GM18505 (cell line): ENCODE results near the gene TMEM220.
"Not testable (repeated sequence)": the region's sequence is repeated elsewhere in the genome, so short reads cannot be mapped to it uniquely, and the experiment has no call there.

Experiments
- ATAC-seq: cut with Tn5 transposase; IDR thresholded peaks from one replicate; pipeline ENCODE4 v1.9.1; 2021; ENCODE audit not compliant: unreplicated experiment
- POLR2A ChIP-seq: IDR thresholded peaks from 4 replicates; pipeline ENCODE4 v1.6.1; 2011; ENCODE audit warnings: borderline replicate concordance; ENCODE audit not compliant: insufficient read depth, insufficient read length; ENCODE audit errors: extremely low read depth

The TMEM220 gene

GRCh38 chr17:10728331-10728892 lies 1.4 kb downstream of the TMEM220 start:
- TF ChIP-seq POLR2A = no peak
- no peak for ATAC-seq

DNA sequence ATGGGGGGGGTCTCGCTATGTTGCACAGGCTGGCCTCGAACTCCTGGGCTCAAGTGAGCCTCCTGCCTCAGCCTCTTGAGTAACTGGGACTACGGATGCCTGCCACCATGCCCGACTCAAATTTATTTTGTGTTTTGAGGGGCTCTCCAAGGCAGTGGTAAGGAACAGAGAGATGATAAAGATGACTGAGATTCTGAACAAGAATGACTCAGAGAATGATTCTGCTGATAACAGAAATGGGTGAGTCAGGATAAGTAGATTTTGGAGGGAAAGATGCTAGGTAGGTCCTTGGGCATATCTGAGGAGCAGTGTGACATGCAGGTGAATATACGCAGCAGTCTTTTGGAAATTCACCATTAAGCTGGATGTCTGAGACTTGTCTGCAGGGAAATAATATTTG lies 2.6 kb downstream of the TMEM220 start:
- TF ChIP-seq POLR2A = no peak
- ATAC-seq = no peak

GRCh38 chr17:10726196-10726595 lies 3.6 kb downstream of the TMEM220 start:
- ATAC-seq = no peak
- no peak for TF ChIP-seq POLR2A

- TF ChIP-seq POLR2A = no peak
- ATAC-seq = no peak
Measured at GRCh38 chr17:10725262-10725661, 4.6 kb downstream of the TMEM220 start.

- TF ChIP-seq POLR2A = no peak
- ATAC-seq = no peak
Measured at GRCh38 chr17:10724546-10725195, 5.2 kb downstream of the TMEM220 start.

- no peak for TF ChIP-seq POLR2A
- ATAC-seq = no peak
Measured at GRCh38 chr17:10718547-10718946, 11.3 kb downstream of the TMEM220 start.

- ATAC-seq = no peak
- no peak for TF ChIP-seq POLR2A
Measured at GRCh38 chr17:10716218-10716617, 13.6 kb downstream of the TMEM220 start.

DNA sequence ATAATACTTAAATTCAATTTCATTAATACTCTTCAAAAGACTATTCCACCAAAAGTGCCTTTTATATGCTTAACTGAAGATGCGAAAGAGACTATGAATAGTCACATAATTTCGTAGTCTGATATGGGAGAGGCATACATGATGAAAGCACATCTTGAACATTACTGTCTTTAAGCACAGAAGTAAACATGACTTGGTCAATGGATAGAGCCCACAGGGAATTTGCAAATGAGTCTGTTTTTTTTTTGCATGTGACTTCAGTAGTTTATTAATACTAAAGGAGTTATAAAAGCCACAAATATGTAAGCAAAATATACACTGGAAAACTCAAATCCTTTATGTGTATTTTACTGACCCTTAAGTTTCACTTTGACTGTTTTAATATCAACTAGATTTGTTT lies 16.5 kb downstream of the TMEM220 start:
- ATAC-seq = no peak
- TF ChIP-seq POLR2A = no peak

DNA sequence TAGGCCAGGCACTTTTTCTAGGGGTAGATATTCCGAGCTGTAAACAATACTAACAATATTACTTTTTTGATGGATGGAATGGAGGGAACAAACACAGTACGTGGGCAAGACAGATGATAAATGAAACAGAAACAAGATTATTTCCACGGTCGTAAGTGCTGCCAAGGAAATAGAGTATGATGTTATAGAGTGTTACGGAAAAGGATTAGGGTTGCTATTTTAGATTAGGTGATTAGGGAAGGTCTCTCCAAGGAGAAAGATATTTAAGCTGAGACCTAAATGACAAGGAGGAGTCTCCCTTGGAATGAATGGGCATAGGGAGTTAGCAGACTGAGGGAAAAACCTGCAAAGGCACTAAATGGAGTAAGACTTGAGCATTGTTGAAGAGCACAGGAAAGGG lies 24.1 kb downstream of the TMEM220 start:
- no peak for ATAC-seq
- TF ChIP-seq POLR2A = no peak

- no peak for ATAC-seq
- TF ChIP-seq POLR2A = no peak
Measured at GRCh38 chr17:10702574-10702973, 27.2 kb downstream of the TMEM220 start.

DNA sequence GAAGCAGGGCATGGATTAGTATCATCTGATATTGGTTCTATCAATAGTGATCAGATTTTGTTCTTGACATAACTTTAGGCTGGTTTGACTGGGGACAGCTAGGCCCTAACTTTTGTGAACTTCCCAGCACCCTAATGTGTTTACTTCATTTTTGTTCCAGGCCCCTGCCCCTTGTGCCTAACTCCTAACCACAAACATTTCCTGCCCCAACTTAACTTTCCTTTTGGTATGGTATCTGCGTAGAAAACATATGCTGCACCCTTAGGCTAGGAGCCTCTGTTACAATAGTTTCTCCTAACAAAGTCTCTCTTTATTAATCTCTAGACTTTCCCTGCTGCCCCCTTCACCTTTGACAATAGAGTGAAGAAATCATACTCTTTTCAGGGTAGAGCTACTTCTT lies 30.0 kb downstream of the TMEM220 start:
- no peak for ATAC-seq

GRCh38 chr17:10698096-10698818 lies 31.6 kb downstream of the TMEM220 start:
- no peak for TF ChIP-seq POLR2A
- ATAC-seq = no peak

More for the DNA sequence above, 30.0 kb downstream of the TMEM220 start:
- TF ChIP-seq POLR2A = no peak

- ATAC-seq = peak; percentile 93
- TF ChIP-seq POLR2A = peak; percentile 89
Measured at GRCh38 chr17:10697092-10698081, 32.4 kb downstream of the TMEM220 start, which contains the start of the genes ADPRM and SCO1. ADPRM (plus strand) TSS chr17:10697594; CDS start chr17:10704927, 7,333 bp downstream. SCO1 (minus strand) TSS chr17:10697533; CDS start chr17:10697507, 26 bp downstream.

DNA sequence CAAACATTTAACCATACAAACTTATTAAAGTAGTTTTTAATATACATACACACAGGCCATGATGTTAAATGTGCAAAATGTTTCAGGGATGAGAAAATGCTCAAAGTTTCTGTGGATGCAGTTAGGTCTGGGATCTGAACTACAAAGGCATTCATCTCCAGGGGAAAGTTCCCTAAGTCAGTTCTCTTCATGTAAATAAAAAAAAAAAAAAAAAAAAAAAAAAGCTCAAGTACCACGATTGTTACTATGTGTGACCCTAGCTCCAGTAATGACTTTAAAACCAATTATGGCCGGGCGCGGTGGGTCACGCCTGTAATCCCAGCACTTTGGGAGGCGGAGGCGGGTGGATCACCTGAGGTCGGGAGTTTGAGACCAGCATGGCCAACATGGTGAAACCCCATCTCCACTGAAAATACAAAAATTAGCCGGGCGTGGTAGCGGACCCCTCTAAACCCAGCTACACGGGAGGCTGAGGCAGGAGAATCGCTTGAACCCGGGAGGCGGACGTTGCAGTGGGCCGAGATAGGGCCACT lies 33.9 kb downstream of the TMEM220 start:
- ATAC-seq = not testable (repeated sequence)
